HepG2 (cell line): ENCODE measurements around the gene TSPAN31. TPM values are rescaled to one million over a fixed set of nuclear protein-coding genes. Genes with fewer than 3 reads are reported as not detected.

Experiments used
- BATF2 ChIP-seq: sonication (generic); formaldehyde crosslinking; IDR thresholded peaks from 2 replicates; pipeline ENCODE4 v1.8.0; 2022; ENCODE audit warnings: mild to moderate bottlenecking, missing genetic modification reagents, moderate library complexity
- DMTF1 ChIP-seq: sonication (generic); formaldehyde crosslinking; IDR thresholded peaks from 2 replicates; pipeline ENCODE4 v1.4.0; 2020; ENCODE audit warnings: mild to moderate bottlenecking, missing genetic modification reagents
- GPBP1L1 ChIP-seq: sonication (generic); formaldehyde crosslinking; IDR thresholded peaks from 2 replicates; pipeline ENCODE4 v1.5.0; 2020; ENCODE audit warnings: mild to moderate bottlenecking, missing genetic modification reagents
- KAT7 ChIP-seq: IDR thresholded peaks from 2 replicates; pipeline ENCODE4 v1.6.1; 2018; ENCODE audit warnings: borderline replicate concordance, missing compliant biosample characterization
- MIXL1 ChIP-seq: IDR thresholded peaks from 2 replicates; pipeline ENCODE4 v1.6.1; 2016
- MXI1 ChIP-seq: IDR thresholded peaks from 3 replicates; pipeline ENCODE4 v1.6.1; 2012; ENCODE audit warnings: low read depth, low read length, inconsistent platforms, borderline replicate concordance
- RBM22 ChIP-seq: fragments of 200-400 bp; formaldehyde crosslinking; optimal IDR thresholded peaks from 2 replicates; pipeline ENCODE3; 2017; ENCODE audit warnings: mild to moderate bottlenecking, low read length, moderate library complexity
- SIX4 ChIP-seq: sonication (generic); formaldehyde crosslinking; IDR thresholded peaks from 2 replicates; pipeline ENCODE4 v1.4.0; 2020; ENCODE audit warnings: missing genetic modification reagents
- SP140L ChIP-seq: sonication (generic); formaldehyde crosslinking; IDR thresholded peaks from 2 replicates; pipeline ENCODE4 v1.4.0; 2020; ENCODE audit warnings: missing genetic modification reagents, borderline replicate concordance
- TCF12 ChIP-seq, 2 experiments: fragments of 450-650 bp in 1 of 2; sonication (generic) in 1 of 2; formaldehyde crosslinking in 1 of 2; IDR thresholded peaks; 2 replicates each; pipeline versions ENCODE4 v1.6.1 to v1.8.0; 2017 to 2022; ENCODE audit warnings: antibody characterized with exemption in 1 of 2, mild to moderate bottlenecking in 1 of 2, missing genetic modification reagents in 1 of 2, moderate library complexity in 1 of 2
- ZMYM4 ChIP-seq: sonication (generic); formaldehyde crosslinking; IDR thresholded peaks from 2 replicates; pipeline ENCODE4 v1.8.1; 2023; ENCODE audit warnings: mild to moderate bottlenecking, missing genetic modification reagents
- ZNF430 ChIP-seq: sonication (generic); formaldehyde crosslinking; IDR thresholded peaks from 2 replicates; pipeline ENCODE4 v1.9.0; 2021; ENCODE audit warnings: mild to moderate bottlenecking, missing genetic modification reagents
- ZNF780A ChIP-seq: sonication (generic); formaldehyde crosslinking; IDR thresholded peaks from 2 replicates; pipeline ENCODE4 v1.8.0; 2022; ENCODE audit warnings: mild to moderate bottlenecking, missing genetic modification reagents, moderate library complexity
- ZNF878 ChIP-seq: sonication (generic); formaldehyde crosslinking; IDR thresholded peaks from 2 replicates; pipeline ENCODE4 v1.8.1; 2023; ENCODE audit warnings: mild to moderate bottlenecking, missing genetic modification reagents, moderate library complexity
- polyA plus RNA-seq, 8 experiments: library from polyadenylated mRNA; depleted of rRNA in 3 of 8; stranded (reverse) in 7 of 8; unstranded in 1 of 8; fragments of >200 nt; fragmentation: Illumina TruSeq in 4 of 8; extraction: Trizol in 4 of 8; gene quantifications; 2 replicates each; pipeline versions ENCODE4 v1.2.1 to v1.2.3, GENCODE V29; 2011 to 2016; ENCODE audit warnings: low read depth in 4 of 8, missing spikeins in 1 of 8, mixed read lengths in 1 of 8; ENCODE audit not compliant: insufficient read depth in 1 of 8
- total RNA-seq, 5 experiments: library from RNA; depleted of rRNA; stranded (reverse); fragments of >200 nt; fragmentation: Illumina TruSeq; extraction: Trizol; gene quantifications; 2 replicates each; pipeline ENCODE4 v1.2.3, GENCODE V29; 2016; ENCODE audit warnings: low read depth in 1 of 5
- TF ChIP-seq, protein P1 (sequence below): sonication (generic); formaldehyde crosslinking; IDR thresholded peaks from 2 replicates; pipeline ENCODE4 v1.4.0; 2020; ENCODE audit warnings: mild to moderate bottlenecking, missing genetic modification reagents
- TF ChIP-seq, protein P2 (sequence below): sonication (generic); formaldehyde crosslinking; IDR thresholded peaks from 2 replicates; pipeline ENCODE4 v1.5.0; 2020; ENCODE audit warnings: missing genetic modification reagents
- TF ChIP-seq, protein P3 (sequence below): sonication (generic); formaldehyde crosslinking; IDR thresholded peaks from 2 replicates; pipeline ENCODE4 v1.5.1; 2020; ENCODE audit warnings: missing genetic modification reagents, mild to moderate bottlenecking, borderline replicate concordance

The TSPAN31 gene
- total and polyA plus RNA-seq, 2 of the 13 experiments (the other 11 are each of a cell fraction or from before 2014, with no cell fraction given), result 10.4 to 24.6 TPM

- peak; percentile 8 for TF ChIP-seq RBM22
- TF ChIP-seq MIXL1 (CRISPR knock-in tag), result no peak
- no peak for TF ChIP-seq DMTF1 (CRISPR knock-in tag)
- no peak for TF ChIP-seq ZNF780A
- TF ChIP-seq, protein P1, sequence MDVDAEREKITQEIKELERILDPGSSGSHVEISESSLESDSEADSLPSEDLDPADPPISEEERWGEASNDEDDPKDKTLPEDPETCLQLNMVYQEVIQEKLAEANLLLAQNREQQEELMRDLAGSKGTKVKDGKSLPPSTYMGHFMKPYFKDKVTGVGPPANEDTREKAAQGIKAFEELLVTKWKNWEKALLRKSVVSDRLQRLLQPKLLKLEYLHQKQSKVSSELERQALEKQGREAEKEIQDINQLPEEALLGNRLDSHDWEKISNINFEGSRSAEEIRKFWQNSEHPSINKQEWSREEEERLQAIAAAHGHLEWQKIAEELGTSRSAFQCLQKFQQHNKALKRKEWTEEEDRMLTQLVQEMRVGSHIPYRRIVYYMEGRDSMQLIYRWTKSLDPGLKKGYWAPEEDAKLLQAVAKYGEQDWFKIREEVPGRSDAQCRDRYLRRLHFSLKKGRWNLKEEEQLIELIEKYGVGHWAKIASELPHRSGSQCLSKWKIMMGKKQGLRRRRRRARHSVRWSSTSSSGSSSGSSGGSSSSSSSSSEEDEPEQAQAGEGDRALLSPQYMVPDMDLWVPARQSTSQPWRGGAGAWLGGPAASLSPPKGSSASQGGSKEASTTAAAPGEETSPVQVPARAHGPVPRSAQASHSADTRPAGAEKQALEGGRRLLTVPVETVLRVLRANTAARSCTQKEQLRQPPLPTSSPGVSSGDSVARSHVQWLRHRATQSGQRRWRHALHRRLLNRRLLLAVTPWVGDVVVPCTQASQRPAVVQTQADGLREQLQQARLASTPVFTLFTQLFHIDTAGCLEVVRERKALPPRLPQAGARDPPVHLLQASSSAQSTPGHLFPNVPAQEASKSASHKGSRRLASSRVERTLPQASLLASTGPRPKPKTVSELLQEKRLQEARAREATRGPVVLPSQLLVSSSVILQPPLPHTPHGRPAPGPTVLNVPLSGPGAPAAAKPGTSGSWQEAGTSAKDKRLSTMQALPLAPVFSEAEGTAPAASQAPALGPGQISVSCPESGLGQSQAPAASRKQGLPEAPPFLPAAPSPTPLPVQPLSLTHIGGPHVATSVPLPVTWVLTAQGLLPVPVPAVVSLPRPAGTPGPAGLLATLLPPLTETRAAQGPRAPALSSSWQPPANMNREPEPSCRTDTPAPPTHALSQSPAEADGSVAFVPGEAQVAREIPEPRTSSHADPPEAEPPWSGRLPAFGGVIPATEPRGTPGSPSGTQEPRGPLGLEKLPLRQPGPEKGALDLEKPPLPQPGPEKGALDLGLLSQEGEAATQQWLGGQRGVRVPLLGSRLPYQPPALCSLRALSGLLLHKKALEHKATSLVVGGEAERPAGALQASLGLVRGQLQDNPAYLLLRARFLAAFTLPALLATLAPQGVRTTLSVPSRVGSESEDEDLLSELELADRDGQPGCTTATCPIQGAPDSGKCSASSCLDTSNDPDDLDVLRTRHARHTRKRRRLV (CRISPR knock-in tag), result no peak
- TF ChIP-seq, protein P2, sequence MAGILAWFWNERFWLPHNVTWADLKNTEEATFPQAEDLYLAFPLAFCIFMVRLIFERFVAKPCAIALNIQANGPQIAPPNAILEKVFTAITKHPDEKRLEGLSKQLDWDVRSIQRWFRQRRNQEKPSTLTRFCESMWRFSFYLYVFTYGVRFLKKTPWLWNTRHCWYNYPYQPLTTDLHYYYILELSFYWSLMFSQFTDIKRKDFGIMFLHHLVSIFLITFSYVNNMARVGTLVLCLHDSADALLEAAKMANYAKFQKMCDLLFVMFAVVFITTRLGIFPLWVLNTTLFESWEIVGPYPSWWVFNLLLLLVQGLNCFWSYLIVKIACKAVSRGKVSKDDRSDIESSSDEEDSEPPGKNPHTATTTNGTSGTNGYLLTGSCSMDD (CRISPR knock-in tag), result no peak
- peak; percentile 4; the same call in 1 of the 3 replicates for TF ChIP-seq MXI1
- no peak for TF ChIP-seq KAT7
- peak; percentile 66 for TF ChIP-seq ZNF430 (CRISPR knock-in tag)
- no peak for TF ChIP-seq BATF2 (CRISPR knock-in tag)
- TF ChIP-seq, protein P3, sequence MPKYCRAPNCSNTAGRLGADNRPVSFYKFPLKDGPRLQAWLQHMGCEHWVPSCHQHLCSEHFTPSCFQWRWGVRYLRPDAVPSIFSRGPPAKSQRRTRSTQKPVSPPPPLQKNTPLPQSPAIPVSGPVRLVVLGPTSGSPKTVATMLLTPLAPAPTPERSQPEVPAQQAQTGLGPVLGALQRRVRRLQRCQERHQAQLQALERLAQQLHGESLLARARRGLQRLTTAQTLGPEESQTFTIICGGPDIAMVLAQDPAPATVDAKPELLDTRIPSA (CRISPR knock-in tag), result no peak
- TF ChIP-seq ZNF878, result 0 out of 2 replicates have a peak, but pooled peaks have one; percentile 39
- no peak for TF ChIP-seq SIX4 (CRISPR knock-in tag)
- peak; percentile 48; the same call in 1 of the 2 replicates for TF ChIP-seq ZMYM4 (CRISPR knock-in tag)
- TF ChIP-seq TCF12 (IDR thresholded peaks at IDR 0.05), result no peak
- TF ChIP-seq TCF12 (CRISPR knock-in tag; IDR thresholded peaks at IDR 0.05), result no peak
- no peak for TF ChIP-seq SP140L (CRISPR knock-in tag)
- no peak for TF ChIP-seq GPBP1L1
Observed at GRCh38 chr12:57744777-57745484, at the start of gene TSPAN31 (continued).
